COR-L47 (cell line): Measurements from ENCODE around the gene VSIG10L2.

ENCODE experiments used
- DNase-seq: peaks from one replicate; lab custom pipeline; 2025; lab: John Stamatoyannopoulos, UW

VSIG10L2 gene

GRCh38 chr11:125947419-125948277 lies 1.8 kb downstream of the VSIG10L2 start:
- no peak for DNase-seq

- no peak for DNase-seq
Observed at GRCh38 chr11:125948278-125949051, 2.6 kb downstream of the VSIG10L2 start.

- no peak for DNase-seq
Observed at GRCh38 chr11:125949271-125950177, 3.7 kb downstream of the VSIG10L2 start.

- no peak for DNase-seq
Observed at GRCh38 chr11:125950178-125950490, 4.3 kb downstream of the VSIG10L2 start.

- no peak for DNase-seq
Observed at GRCh38 chr11:125950696-125951651, 5.1 kb downstream of the VSIG10L2 start.

GRCh38 chr11:125951731-125952130 lies 5.9 kb downstream of the VSIG10L2 start:
- no peak for DNase-seq

GRCh38 chr11:125952559-125952958 lies 6.7 kb downstream of the VSIG10L2 start:
- DNase-seq: no peak

- DNase-seq: peak; percentile 11
Observed at GRCh38 chr11:125952973-125953372, 7.1 kb downstream of the VSIG10L2 start.

- no peak for DNase-seq
Observed at GRCh38 chr11:125953401-125953935, 7.6 kb downstream of the VSIG10L2 start.

- DNase-seq: no peak
Observed at GRCh38 chr11:125954123-125954944, 8.5 kb downstream of the VSIG10L2 start.

GRCh38 chr11:125954945-125955640 lies 9.2 kb downstream of the VSIG10L2 start:
- no peak for DNase-seq

- no peak for DNase-seq
Observed at GRCh38 chr11:125955856-125956255, 10.0 kb downstream of the VSIG10L2 start.

- DNase-seq: no peak
Observed at GRCh38 chr11:125956391-125957134, 10.7 kb downstream of the VSIG10L2 start.

- no peak for DNase-seq
Observed at GRCh38 chr11:125957618-125958332, 11.9 kb downstream of the VSIG10L2 start.

GRCh38 chr11:125958872-125959400 lies 13.1 kb downstream of the VSIG10L2 start:
- no peak for DNase-seq

GRCh38 chr11:125959511-125959910 lies 13.7 kb downstream of the VSIG10L2 start:
- no peak for DNase-seq

GRCh38 chr11:125959931-125960330 lies 14.1 kb downstream of the VSIG10L2 start:
- DNase-seq: no peak

- no peak for DNase-seq
Observed at GRCh38 chr11:125960771-125961170, 14.9 kb downstream of the VSIG10L2 start.
